GM19099 (cell line): ENCODE data around the gene UBA3.

ENCODE experiments used
- POLR2A ChIP-seq: IDR thresholded peaks from 3 replicates; pipeline ENCODE4 v1.6.1; 2011; ENCODE audit warnings: low read depth; ENCODE audit not compliant: insufficient read length; ENCODE audit errors: extremely low read depth

UBA3 gene

DNA sequence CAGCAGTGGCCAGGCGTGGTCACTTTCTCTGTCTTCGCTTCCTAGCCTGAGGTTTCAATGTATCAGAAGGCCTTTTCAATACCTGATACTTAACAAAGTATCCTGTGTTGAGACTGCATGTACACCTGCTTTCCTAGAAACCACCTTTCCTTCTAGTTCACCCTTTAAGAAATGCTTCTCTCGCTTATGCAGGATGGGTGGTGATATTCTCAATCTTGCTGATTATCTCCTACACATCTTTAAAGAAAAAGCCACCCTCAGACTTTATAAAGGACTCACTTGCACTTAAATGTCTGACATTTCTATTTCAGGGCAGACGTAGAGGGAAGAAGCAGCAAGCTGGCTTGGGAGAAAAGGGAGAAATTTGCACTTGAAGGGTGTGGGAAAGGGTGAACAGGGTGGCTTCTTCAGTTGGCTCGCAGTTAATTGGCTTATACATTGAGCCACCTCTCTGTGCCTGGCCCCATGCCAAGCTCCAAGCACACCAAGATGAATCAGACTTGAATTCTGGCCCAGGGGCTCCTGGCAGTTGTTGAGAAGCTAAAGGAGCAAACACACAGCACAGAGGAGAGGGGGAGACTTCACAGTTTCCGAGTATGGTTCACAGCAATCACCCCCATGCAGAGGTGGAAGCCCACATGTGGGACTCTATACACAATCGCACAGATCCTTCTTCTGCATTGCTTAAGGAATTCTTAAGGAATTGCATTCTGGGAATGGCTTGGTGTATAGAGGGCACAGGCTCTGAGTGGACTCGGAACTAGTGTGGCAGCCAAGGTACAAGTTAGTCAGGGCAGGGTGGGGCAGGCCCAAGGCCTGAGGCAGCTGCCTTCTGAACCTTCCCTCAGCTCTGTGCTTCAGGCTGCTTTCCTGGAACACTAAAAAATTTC is 5.9 kb upstream of the UBA3 start:
- TF ChIP-seq POLR2A: no peak

GRCh38 chr3:69085168-69085832 is 5.1 kb upstream of the UBA3 start:
- TF ChIP-seq POLR2A: no peak

DNA sequence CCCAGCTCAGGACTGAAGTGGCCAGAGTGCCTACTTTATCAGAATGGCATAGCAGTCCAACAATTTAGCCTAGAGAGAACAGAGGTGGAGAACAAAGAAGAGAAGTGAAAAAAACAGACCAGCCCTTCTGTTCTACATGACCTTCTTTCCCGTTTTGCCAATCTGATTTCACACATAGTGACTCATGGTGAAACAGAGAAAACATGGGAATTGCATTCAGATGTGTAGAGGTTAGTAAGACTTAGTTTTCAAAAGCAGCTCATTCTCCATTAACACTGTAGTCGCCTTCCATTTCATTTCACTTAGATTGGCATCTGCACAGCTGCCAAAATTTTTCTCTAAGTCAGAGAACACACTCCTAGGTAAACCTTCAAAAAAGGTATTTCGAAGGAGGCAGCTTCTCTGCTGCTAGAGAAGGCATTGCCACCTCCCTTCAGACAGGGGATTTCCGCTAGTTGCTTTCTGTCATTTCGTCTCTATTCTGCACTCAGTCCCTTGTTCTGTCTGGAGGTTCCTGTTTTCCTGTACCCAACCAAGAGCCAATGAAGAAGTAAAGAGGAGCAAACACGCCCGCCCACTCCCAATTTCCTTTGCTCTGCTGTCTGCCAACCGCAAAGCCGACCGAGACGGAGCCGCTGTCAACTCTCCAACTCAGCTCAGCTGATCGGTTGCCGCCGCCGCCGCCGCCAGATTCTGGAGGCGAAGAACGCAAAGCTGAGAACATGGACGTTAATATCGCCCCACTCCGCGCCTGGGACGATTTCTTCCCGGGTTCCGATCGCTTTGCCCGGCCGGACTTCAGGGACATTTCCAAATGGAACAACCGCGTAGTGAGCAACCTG is 4.4 kb upstream of the UBA3 start, which contains the start of gene ARL6IP5:
ARL6IP5 (plus strand) TSS at position 612 of the 842 bp plus-strand sequence; CDS start at position 723, 111 bp downstream.
- peak; percentile 42 for TF ChIP-seq POLR2A

- peak; percentile 40 for TF ChIP-seq POLR2A
These were observed 2.6 kb upstream of the UBA3 start for GRCh38 chr3:69082805-69083204.

- TF ChIP-seq POLR2A: no peak
These were observed 2.2 kb upstream of the UBA3 start for GRCh38 chr3:69082361-69082760.

DNA sequence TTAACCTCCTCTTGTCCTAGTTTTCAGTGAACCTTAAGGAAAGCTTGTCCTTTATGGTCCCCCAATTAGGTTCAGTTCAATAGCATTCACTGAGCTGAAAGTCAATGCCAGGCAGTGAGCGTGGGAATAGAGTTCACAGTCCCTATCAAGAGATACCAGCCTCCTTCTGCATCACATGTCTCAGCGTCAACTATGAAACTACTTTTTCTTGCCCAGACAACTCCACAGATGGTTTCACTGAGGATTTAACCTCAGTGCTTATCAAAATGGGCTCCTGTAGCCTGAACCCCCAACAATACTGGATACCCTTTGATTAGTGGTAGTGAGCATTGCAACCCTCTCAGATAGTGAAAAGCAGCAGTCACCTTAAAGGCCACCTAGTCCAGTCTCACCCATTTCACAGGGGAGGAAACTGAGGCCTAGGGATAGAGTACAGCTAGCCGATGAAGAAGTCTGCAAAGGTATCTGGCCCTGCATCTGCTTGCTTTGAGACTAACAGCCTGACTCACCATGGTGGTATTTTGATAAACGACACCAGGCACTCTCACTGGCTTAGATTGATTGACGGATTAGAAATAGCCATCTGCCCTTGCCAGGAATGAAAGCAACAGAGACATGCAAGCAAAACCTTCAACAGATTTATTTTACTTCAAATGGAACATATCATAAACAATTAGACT is 1.6 kb upstream of the UBA3 start:
- TF ChIP-seq POLR2A: no peak

DNA sequence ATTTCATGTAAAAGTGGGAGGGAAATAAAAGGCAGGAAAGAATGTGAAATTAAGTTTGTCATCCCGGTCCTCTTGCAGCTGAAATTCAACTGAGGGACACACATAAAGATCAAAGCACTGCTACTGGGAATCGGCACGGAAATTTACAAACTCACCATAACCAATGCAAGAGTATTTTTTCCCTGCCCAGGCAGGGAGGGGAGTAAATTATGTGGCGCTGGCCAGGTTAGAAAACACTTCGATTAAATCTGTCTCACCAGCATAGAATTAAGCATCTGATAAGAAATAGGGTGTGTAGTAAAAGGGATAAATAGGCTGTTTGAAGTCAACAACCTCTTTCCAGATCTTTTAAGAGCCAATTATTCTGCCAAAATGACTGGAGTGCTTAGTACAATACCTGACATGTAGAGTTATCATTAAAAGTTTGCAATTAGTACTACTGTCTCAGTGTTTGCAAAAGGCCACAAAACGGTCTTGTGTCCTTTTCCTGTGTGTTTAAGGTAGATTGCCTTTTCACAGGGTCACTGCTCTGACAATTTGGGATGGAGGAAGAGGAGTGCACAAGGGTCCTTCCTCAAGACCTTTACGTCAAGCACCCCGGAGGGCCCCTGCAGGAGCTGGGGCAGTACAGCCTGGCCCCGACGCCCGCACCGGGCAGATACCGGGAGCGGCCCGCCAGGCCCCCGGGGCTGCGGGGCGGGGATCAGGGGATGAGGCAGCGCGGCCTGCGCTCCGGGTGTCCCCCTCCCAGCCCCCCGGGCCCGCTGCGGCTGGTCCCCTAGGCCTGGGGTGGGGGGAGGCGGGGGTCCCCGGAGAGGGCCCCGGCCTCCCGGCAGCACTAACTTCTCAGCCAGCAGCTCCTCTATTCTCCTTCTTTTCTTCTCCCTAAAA is 651 bp downstream of the UBA3 start:
- TF ChIP-seq POLR2A: no peak

- no peak for TF ChIP-seq POLR2A
These were observed 7.2 kb downstream of the UBA3 start for GRCh38 chr3:69072928-69073327.

DNA sequence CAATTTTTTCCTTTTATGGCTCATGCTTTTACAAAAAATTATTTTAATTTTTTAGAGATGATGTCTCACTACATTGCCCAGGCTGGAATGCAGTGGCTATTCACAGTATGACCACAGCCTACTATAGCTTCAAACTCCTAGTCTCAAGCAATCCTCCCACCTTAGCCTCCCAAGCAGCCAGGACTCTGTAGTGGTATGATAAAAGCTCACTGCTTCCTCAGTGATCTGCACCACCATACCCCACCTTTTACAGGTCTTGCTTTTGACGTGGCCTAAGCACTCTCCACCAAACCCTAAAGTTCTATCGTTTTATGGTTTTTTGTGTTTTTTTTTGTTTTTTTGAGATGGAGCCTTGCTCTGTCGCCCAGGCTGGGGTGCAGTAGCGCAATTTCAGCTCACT is 14.0 kb downstream of the UBA3 start:
- no peak for TF ChIP-seq POLR2A

DNA sequence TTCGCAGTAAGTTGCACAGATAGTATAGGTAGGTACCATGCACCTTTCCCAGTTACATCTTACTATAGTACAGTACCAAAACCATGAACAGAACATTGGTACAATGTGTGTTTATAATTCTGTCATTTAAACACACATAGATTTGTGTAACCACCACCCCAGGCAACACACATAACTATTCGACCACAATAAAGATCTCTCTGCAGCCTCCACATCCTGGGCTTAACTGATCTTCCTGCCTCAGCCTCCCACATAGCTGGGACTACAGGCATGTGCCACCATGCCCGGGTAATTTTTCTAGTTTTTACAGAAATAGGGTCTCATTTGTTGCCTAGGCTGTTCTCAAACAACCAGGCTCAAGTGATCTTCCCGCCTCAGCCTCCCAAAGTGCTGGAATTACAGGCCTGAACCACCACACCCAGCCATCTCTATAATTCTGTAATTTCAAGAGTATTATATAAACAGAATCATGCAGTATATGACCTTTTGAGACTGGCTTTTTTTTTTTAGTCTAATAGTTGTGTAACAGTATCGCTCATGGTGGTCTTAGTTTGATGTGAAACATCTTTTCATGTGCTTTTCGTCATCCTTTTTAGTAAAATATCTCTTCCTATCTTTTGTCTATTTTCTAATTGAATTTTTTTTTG is 14.7 kb downstream of the UBA3 start:
- TF ChIP-seq POLR2A: no peak

- no peak for TF ChIP-seq POLR2A
These were observed 16.5 kb downstream of the UBA3 start for GRCh38 chr3:69063636-69064035.

- no peak for TF ChIP-seq POLR2A
These were observed 20.5 kb downstream of the UBA3 start for GRCh38 chr3:69059688-69060087.

- no peak for TF ChIP-seq POLR2A
These were observed 21.3 kb downstream of the UBA3 start for GRCh38 chr3:69058947-69059224.
